ENCODE measurements around the gene SSTR1. TPM values are rescaled to one million over a fixed set of nuclear protein-coding genes. Genes with fewer than 3 reads are reported as not detected.
A peak's percentile ranks its signal among the peaks of the same experiment; 100 is the strongest.
"Not testable (repeated sequence)": the region's sequence is repeated elsewhere in the genome, so short reads cannot be mapped to it uniquely, and the experiment has no call there.

Gene SSTR1
- total RNA-seq, 1 experiment from 2014 or later, result 0.50 TPM

- no peaks in the 10 kb centered on the region for H3K36me3 ChIP-seq (ENCODE audit: low read depth)
- H3K4me1 ChIP-seq (replicated peaks; ENCODE audit: insufficient read depth), result peaks cover 16% of the 10 kb centered on the region
- H3K79me2 ChIP-seq (ENCODE audit: low read depth), result no peaks in the 10 kb centered on the region
- no peak overlapping the region for H3K4me2 ChIP-seq
- H3K27me3 ChIP-seq (ENCODE audit: insufficient read depth, low read depth), result no peaks in the 10 kb centered on the region
- H4K20me1 ChIP-seq (ENCODE audit: insufficient read depth), result no peaks in the 10 kb centered on the region
- no peak overlapping the region for H3K27ac ChIP-seq
- no peak overlapping the region for H3K4me3 ChIP-seq
- no peak overlapping the region for H2AFZ ChIP-seq
- DNase-seq, result no peak
- ChIA-PET POLR2A (ENCODE audit: unreplicated experiment) (no interaction called here), CTCF (no interaction called here)
- TF ChIP-seq EZH2 (IDR thresholded peaks at IDR 0.05; ENCODE audit: low read depth) (no peak), CTCF (conservative IDR thresholded peaks at IDR 0.05) (no peak)
- no TSS peak for BruUV-seq (replicated peaks)
- peaks cover 6% of the 10 kb centered on the region; the same call in 1 of the 2 replicates for H3F3A ChIP-seq (ENCODE audit: insufficient read depth, low read depth)
- H3K9me2 ChIP-seq (ENCODE audit: insufficient read depth), result no peaks in the 10 kb centered on the region
- H3K9me3 ChIP-seq (ENCODE audit: insufficient read depth, low read depth), result no peaks in the 10 kb centered on the region
- intact Hi-C loops (cut with micrococcal nuclease; ENCODE audit: unreplicated experiment), result no loop called here
Observed at GRCh38 chr14:38186216-38186615, 21.5 kb upstream of the SSTR1 start.

- ChIA-PET POLR2A (ENCODE audit: unreplicated experiment) (no interaction called here), CTCF (no interaction called here)
- TF ChIP-seq EZH2 (IDR thresholded peaks at IDR 0.05; ENCODE audit: low read depth) (no peak), CTCF (conservative IDR thresholded peaks at IDR 0.05) (no peak)
- Histone ChIP-seq H4K20me1 (ENCODE audit: insufficient read depth) (no peaks in the 10 kb centered on the region), H3K4me1 (replicated peaks; ENCODE audit: insufficient read depth) (peaks cover 16% of the 10 kb centered on the region), H3K9me2 (ENCODE audit: insufficient read depth) (no peaks in the 10 kb centered on the region), H3K27ac (no peak overlapping the region), H3F3A (ENCODE audit: insufficient read depth, low read depth) (peaks cover 6% of the 10 kb centered on the region; the same call in 1 of the 2 replicates), H3K79me2 (ENCODE audit: low read depth) (no peaks in the 10 kb centered on the region), H2AFZ (no peak overlapping the region), H3K36me3 (ENCODE audit: low read depth) (no peaks in the 10 kb centered on the region), H3K4me3 (no peak overlapping the region), H3K4me2 (no peak overlapping the region), H3K27me3 (ENCODE audit: insufficient read depth, low read depth) (no peaks in the 10 kb centered on the region), H3K9me3 (ENCODE audit: insufficient read depth, low read depth) (no peaks in the 10 kb centered on the region)
- peak; percentile 34 to 68 for DNase-seq
- BruUV-seq (replicated peaks), result no TSS peak
- intact Hi-C loops (cut with micrococcal nuclease; ENCODE audit: unreplicated experiment), result no loop called here
Observed at GRCh38 chr14:38187528-38187927, 20.2 kb upstream of the SSTR1 start.

- ChIA-PET CTCF (no interaction called here), POLR2A (ENCODE audit: unreplicated experiment) (no interaction called here)
- no peak for DNase-seq
- TF ChIP-seq CTCF (conservative IDR thresholded peaks at IDR 0.05) (no peak), EZH2 (IDR thresholded peaks at IDR 0.05; ENCODE audit: low read depth) (no peak)
- intact Hi-C loops (cut with micrococcal nuclease; ENCODE audit: unreplicated experiment), result no loop called here
- no TSS peak for BruUV-seq (replicated peaks)
- Histone ChIP-seq H2AFZ (no peak overlapping the region), H3K27me3 (ENCODE audit: insufficient read depth, low read depth) (no peaks in the 10 kb centered on the region), H3K27ac (no peak overlapping the region), H3K4me2 (no peak overlapping the region), H3K9me2 (ENCODE audit: insufficient read depth) (no peaks in the 10 kb centered on the region), H4K20me1 (ENCODE audit: insufficient read depth) (no peaks in the 10 kb centered on the region), H3K79me2 (ENCODE audit: low read depth) (no peaks in the 10 kb centered on the region), H3K4me1 (replicated peaks; ENCODE audit: insufficient read depth) (peaks cover 16% of the 10 kb centered on the region), H3K4me3 (no peak overlapping the region), H3K36me3 (ENCODE audit: low read depth) (no peaks in the 10 kb centered on the region), H3F3A (ENCODE audit: insufficient read depth, low read depth) (peaks cover 6% of the 10 kb centered on the region; the same call in 1 of the 2 replicates), H3K9me3 (ENCODE audit: insufficient read depth, low read depth) (no peaks in the 10 kb centered on the region)
Observed at GRCh38 chr14:38189930-38190726, 17.6 kb upstream of the SSTR1 start.

- H3K79me2 ChIP-seq (ENCODE audit: low read depth); BruUV-seq (replicated peaks); H4K20me1 ChIP-seq (ENCODE audit: insufficient read depth); H3K9me3 ChIP-seq (ENCODE audit: insufficient read depth, low read depth); H3K9me2 ChIP-seq (ENCODE audit: insufficient read depth); POLR2A ChIA-PET (ENCODE audit: unreplicated experiment); H3K36me3 ChIP-seq (ENCODE audit: low read depth); H3K4me2 ChIP-seq; CTCF ChIA-PET; H3K27me3 ChIP-seq (ENCODE audit: insufficient read depth, low read depth); H2AFZ ChIP-seq; intact Hi-C loops (cut with micrococcal nuclease; ENCODE audit: unreplicated experiment); H3K4me3 ChIP-seq; DNase-seq; H3K27ac ChIP-seq; H3F3A ChIP-seq (ENCODE audit: insufficient read depth, low read depth): not testable (repeated sequence)
- H3K4me1 ChIP-seq (replicated peaks; ENCODE audit: insufficient read depth), result peaks cover 16% of the 10 kb centered on the region
Observed at GRCh38 chr14:38190846-38191245, 16.9 kb upstream of the SSTR1 start.

- H4K20me1 ChIP-seq (ENCODE audit: insufficient read depth); POLR2A ChIA-PET (ENCODE audit: unreplicated experiment); intact Hi-C loops (cut with micrococcal nuclease; ENCODE audit: unreplicated experiment): not testable (repeated sequence)
Observed at GRCh38 chr14:38191491-38191890, 16.2 kb upstream of the SSTR1 start.

More at GRCh38 chr14:38191491-38191890, 16.2 kb upstream of the SSTR1 start:
- H3K9me3 ChIP-seq (ENCODE audit: insufficient read depth, low read depth); H2AFZ ChIP-seq; H3K79me2 ChIP-seq (ENCODE audit: low read depth); H3F3A ChIP-seq (ENCODE audit: insufficient read depth, low read depth); H3K4me3 ChIP-seq; H3K36me3 ChIP-seq (ENCODE audit: low read depth); H3K4me2 ChIP-seq; CTCF ChIA-PET; BruUV-seq (replicated peaks); H3K27ac ChIP-seq; DNase-seq; H3K27me3 ChIP-seq (ENCODE audit: insufficient read depth, low read depth); H3K9me2 ChIP-seq (ENCODE audit: insufficient read depth): not testable (repeated sequence)
- peaks cover 16% of the 10 kb centered on the region for H3K4me1 ChIP-seq (replicated peaks; ENCODE audit: insufficient read depth)

All from PC-9 (cell line).